Measurements from ENCODE around the gene CEP104. TPM values are rescaled to one million over a fixed set of nuclear protein-coding genes. Genes with fewer than 3 reads are reported as not detected.

The CEP104 gene
- polyA plus RNA-seq, 1 donor (not counting 4 experiments of a cell fraction or from before 2014, with no cell fraction given) = 35.7 TPM

GRCh38 chr1:3895279-3895950, 38.4 kb upstream of the CEP104 start:
- Histone ChIP-seq H3K27me3 (ENCODE audit: control insufficient read depth, extremely low read depth, insufficient read depth, low read length) (no peaks in the 10 kb centered on the region), H3K9ac (ENCODE audit: control insufficient read depth, extremely low read depth, insufficient read depth, low read length) (no peak overlapping the region), H3K9me1 (ENCODE audit: control insufficient read depth, extremely low read depth, insufficient read depth, low read length) (no peaks in the 10 kb centered on the region), H3K4me2 (ENCODE audit: control insufficient read depth, extremely low read depth, insufficient read depth, low read depth, low read length) (no peak overlapping the region), H4K20me1 (ENCODE audit: control insufficient read depth, extremely low read depth, insufficient read depth, low read length) (peaks cover 12% of the 10 kb centered on the region), H3K36me3 (ENCODE audit: control insufficient read depth in 2 of 2, extremely low read depth in 1 of 2, insufficient read depth in 2 of 2, low read length in 2 of 2) (peaks cover 12 to 14% of the 10 kb centered on the region in 2 experiments), H2AFZ (ENCODE audit: control insufficient read depth, low read length) (no peak overlapping the region), H3K9me3 (ENCODE audit: control insufficient read depth, low read depth, low read length) (no peaks in the 10 kb centered on the region), H3K79me2 (ENCODE audit: control insufficient read depth, insufficient read depth, low read length) (peaks cover 64% of the 10 kb centered on the region), H3K27ac (ENCODE audit: control insufficient read depth, insufficient read depth, low read length) (no peak overlapping the region), H3K4me1 (ENCODE audit: control insufficient read depth, extremely low read depth, insufficient read depth, low read length) (peaks cover 3% of the 10 kb centered on the region), H3K4me3 (ENCODE audit: control insufficient read depth in 2 of 3, extremely low read depth in 1 of 3, insufficient read depth in 2 of 3, low read depth in 1 of 3, low read length in 3 of 3) (no peak overlapping the region)
- FAIRE-seq (no peak), DNase-seq (ENCODE audit: low read depth, low spot score) (no peak)
- TF ChIP-seq EZH2 (IDR thresholded peaks at IDR 0.05; ENCODE audit: low read length) = no peak
- no peak for TF ChIP-seq CTCF (optimal IDR thresholded peaks at IDR 0.05 in 1 of 3, IDR thresholded peaks at IDR 0.05 in 1 of 3, conservative IDR thresholded peaks at IDR 0.05 in 1 of 3; ENCODE audit: extremely low read depth in 1 of 3, insufficient read depth in 2 of 3, low read length in 3 of 3)
- dilution Hi-C loops (cut with MboI; ENCODE audit: extremely low pct_ligation_motif_present, low sequenced_read_pairs) = no loop called here

DNA sequence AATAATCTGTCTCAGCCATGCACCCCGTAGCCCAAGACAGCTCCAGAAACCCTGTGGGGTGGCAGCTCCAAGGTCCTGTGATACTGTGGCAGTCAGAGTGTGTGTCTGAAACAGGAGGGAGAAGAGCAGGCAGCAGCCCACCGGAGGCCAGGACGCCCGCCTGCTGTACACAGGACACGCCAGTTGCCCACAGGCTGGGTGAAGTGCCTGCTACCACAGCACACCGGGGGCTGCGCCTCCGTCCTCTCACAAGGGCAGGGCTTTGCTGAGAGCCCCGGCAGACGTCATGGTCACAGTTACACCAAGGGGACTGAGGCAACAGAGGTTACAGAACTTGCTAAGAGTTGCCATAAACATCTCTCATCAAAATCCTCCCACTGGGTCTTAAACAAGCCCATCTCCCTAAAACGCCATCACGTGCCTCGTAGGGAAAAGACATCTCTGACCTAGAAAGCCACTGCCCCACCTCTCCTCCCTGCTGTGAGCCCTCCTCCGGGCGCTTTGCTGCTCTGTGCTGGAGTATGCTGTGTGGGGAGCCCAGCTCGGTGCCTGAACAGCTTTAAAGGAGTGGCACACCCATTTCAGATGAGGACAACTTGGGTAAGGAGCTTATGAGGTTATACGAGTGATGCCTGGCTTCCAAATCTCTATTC, 37.7 kb upstream of the CEP104 start:
- peaks cover 62% of the 10 kb centered on the region for H3K79me2 ChIP-seq (ENCODE audit: control insufficient read depth, insufficient read depth, low read length)
- no peaks in the 10 kb centered on the region for H3K27me3 ChIP-seq (ENCODE audit: control insufficient read depth, extremely low read depth, insufficient read depth, low read length)
- no peak overlapping the region for H3K4me2 ChIP-seq (ENCODE audit: control insufficient read depth, extremely low read depth, insufficient read depth, low read depth, low read length)
- no peaks in the 10 kb centered on the region for H3K9me1 ChIP-seq (ENCODE audit: control insufficient read depth, extremely low read depth, insufficient read depth, low read length)
- peaks cover 12% of the 10 kb centered on the region for H4K20me1 ChIP-seq (ENCODE audit: control insufficient read depth, extremely low read depth, insufficient read depth, low read length)
- no peak for TF ChIP-seq CTCF (optimal IDR thresholded peaks at IDR 0.05 in 1 of 3, IDR thresholded peaks at IDR 0.05 in 1 of 3, conservative IDR thresholded peaks at IDR 0.05 in 1 of 3; ENCODE audit: extremely low read depth in 1 of 3, insufficient read depth in 2 of 3, low read length in 3 of 3)
- no peak for TF ChIP-seq EZH2 (IDR thresholded peaks at IDR 0.05; ENCODE audit: low read length)
- no peak overlapping the region for H3K9ac ChIP-seq (ENCODE audit: control insufficient read depth, extremely low read depth, insufficient read depth, low read length)
- dilution Hi-C loops (cut with MboI; ENCODE audit: extremely low pct_ligation_motif_present, low sequenced_read_pairs) = no loop called here
- no peak overlapping the region for H3K27ac ChIP-seq (ENCODE audit: control insufficient read depth, insufficient read depth, low read length)
- DNase-seq (ENCODE audit: low read depth, low spot score) = no peak
- peaks cover 16 to 18% of the 10 kb centered on the region in 2 experiments for H3K36me3 ChIP-seq (ENCODE audit: control insufficient read depth in 2 of 2, extremely low read depth in 1 of 2, insufficient read depth in 2 of 2, low read length in 2 of 2)
- H2AFZ ChIP-seq (ENCODE audit: control insufficient read depth, low read length) = no peak overlapping the region
- no peak overlapping the region for H3K4me3 ChIP-seq (ENCODE audit: control insufficient read depth in 2 of 3, extremely low read depth in 1 of 3, insufficient read depth in 2 of 3, low read depth in 1 of 3, low read length in 3 of 3)
- no peaks in the 10 kb centered on the region for H3K9me3 ChIP-seq (ENCODE audit: control insufficient read depth, low read depth, low read length)
- FAIRE-seq = no peak
- H3K4me1 ChIP-seq (ENCODE audit: control insufficient read depth, extremely low read depth, insufficient read depth, low read length) = peaks cover 3% of the 10 kb centered on the region

Data from keratinocyte (primary cell).